GM13977 (cell line): Measurements from ENCODE around the gene CCDC159.
"Not testable (repeated sequence)": the region's sequence is repeated elsewhere in the genome, so short reads cannot be mapped to it uniquely, and the experiment has no call there.

ENCODE experiments used
- DNase-seq: peaks from one replicate; pipeline ENCODE4 v3.0.0; 2012; ENCODE audit warnings: low spot score
- in situ Hi-C: fragments of 300-500 bp; cut with MboI; formaldehyde crosslinking; loops from one replicate; pipeline ENCODE4 v1.12.0; 2022; ENCODE audit warnings: low sequenced_read_pairs, low pct_unique_long_range_greater_than_20kb, mixed read lengths, inconsistent platforms; ENCODE audit not compliant: unreplicated experiment
- TF ChIP-seq, protein P1 (sequence below): IDR thresholded peaks from 2 replicates; pipeline ENCODE4 v1.5.1; 2012; ENCODE audit warnings: mild to moderate bottlenecking, control low read depth; ENCODE audit not compliant: insufficient read depth; ENCODE audit errors: extremely low read depth, missing control alignments

The CCDC159 gene

GRCh38 chr19:11346104-11346940 is at the start of gene CCDC159, which contains the start of gene TMEM205:
TSS of gene CCDC159 (plus strand) at chr19:11346519. CDS start at chr19:11346607, 88 bp downstream.
TSS of gene TMEM205 (minus strand) at chr19:11346268. CDS start at chr19:11345619, 649 bp downstream.
- TF ChIP-seq, protein P1, sequence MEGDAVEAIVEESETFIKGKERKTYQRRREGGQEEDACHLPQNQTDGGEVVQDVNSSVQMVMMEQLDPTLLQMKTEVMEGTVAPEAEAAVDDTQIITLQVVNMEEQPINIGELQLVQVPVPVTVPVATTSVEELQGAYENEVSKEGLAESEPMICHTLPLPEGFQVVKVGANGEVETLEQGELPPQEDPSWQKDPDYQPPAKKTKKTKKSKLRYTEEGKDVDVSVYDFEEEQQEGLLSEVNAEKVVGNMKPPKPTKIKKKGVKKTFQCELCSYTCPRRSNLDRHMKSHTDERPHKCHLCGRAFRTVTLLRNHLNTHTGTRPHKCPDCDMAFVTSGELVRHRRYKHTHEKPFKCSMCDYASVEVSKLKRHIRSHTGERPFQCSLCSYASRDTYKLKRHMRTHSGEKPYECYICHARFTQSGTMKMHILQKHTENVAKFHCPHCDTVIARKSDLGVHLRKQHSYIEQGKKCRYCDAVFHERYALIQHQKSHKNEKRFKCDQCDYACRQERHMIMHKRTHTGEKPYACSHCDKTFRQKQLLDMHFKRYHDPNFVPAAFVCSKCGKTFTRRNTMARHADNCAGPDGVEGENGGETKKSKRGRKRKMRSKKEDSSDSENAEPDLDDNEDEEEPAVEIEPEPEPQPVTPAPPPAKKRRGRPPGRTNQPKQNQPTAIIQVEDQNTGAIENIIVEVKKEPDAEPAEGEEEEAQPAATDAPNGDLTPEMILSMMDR, result peak; percentile 26
- in situ Hi-C loops, result no loop called here
- peak; percentile 97 for DNase-seq

DNA sequence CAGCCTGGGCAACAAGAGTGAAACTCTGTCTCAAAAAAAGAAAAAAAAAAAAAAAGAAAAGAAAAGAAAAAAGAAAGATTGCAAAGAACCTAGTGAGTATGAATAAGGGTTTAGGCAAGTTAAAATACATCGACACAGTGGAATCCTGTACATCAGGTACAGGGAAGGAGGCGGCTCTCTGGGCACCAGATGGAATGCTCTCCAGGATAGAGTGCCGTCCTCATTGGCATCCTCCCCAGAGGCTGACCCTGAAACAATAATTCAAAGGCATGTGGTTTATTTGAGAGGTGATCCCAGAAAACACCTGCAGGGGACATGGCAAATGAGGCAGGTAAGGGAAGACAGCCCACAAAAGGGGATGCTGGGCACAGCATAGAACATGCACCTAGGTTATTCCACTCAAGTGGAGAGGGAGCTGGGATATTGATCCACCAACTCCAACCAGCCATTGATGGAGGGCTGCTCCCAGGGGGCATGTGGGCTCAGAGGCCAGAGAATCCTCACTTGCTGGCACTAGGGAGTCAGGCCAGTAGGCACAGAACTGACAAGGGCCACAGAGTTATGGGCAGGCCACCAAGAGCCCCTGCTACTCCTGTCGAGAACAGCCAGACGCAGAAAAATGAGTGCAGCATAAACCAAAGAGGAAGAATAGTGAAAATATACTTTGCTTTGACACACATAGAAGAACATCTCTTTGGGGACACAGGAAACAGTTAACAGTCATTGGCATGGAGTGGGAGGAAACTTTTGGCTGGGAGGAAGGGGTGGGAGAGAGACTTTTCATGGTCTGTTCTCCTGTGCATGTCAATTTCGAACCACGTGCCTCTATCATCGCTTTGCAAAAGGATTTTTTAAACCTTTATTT is 46.1 kb upstream of the CCDC159 start:
- TF ChIP-seq, protein P1, result no peak
- no peak for DNase-seq
- in situ Hi-C loops, result no loop called here

DNA sequence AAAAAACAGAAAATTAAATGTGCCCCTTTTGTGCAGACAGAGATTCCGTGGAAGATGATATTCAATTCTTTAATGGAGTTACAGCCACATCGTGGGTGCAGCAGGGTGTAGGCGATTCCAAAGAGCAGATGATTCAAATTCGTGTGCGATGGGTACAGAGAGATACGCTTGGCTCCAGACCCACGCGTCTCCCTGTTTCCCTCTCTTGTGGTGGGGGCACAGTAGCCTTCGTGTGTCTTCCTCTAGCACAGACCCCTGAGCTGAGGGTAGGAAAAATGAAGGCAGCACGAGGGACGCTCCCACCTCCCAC is 45.6 kb upstream of the CCDC159 start:
- DNase-seq, result no peak
- TF ChIP-seq, protein P1, result no peak
- in situ Hi-C loops, result no loop called here

GRCh38 chr19:11304936-11305335 is 41.4 kb upstream of the CCDC159 start:
- in situ Hi-C loops, result no loop called here
- TF ChIP-seq, protein P1, result no peak
- DNase-seq, result no peak

DNA sequence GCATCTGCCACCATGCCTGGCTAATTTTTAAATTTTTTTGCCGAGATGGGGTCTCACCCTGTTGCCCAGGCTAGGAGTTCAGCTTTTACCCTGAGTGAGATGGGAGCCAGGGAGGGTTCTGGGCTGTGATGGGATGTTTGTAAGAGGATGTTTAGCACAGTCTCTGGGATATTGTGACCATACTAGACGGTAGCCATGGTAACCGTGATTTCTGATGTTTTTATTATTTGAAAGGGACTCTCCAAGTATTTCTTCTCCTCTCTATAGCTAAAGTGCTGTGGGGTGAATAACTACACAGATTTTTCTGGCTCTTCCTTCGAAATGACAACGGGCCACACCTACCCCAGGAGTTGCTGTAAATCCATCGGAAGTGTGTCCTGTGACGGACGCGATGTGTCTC is 40.0 kb upstream of the CCDC159 start:
- no peak for DNase-seq
- in situ Hi-C loops, result no loop called here
- TF ChIP-seq, protein P1, result no peak

GRCh38 chr19:11320278-11320995 is 25.9 kb upstream of the CCDC159 start:
- DNase-seq, in situ Hi-C loops: not testable (repeated sequence)
